ENCODE data around the gene ATP5IF1.

ATP5IF1 gene

GRCh38 chr1:28265577-28265976 lies 29.7 kb downstream of the ATP5IF1 start:
- DNase-seq (ENCODE audit: low read depth): no peak

DNA sequence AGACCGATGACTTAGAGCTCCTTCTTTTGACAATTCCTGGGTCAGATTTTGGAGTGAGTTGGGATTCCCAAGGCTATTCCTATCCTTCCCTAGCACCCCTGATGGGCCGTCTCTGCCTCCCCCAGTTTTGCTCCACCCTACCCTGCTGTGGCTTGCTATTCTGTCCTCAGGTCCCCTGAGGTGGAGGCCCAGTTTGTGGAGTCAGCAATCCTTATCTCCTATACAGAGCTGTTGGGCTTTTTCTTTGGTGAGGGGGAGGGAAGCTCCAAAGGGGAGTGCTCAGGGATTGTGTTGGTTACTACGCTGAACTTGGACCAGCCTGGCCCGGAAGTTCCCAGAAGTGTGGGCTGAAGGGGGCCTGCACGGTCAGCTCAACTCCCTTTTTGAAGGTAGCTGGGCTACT lies 31.0 kb downstream of the ATP5IF1 start:
- no peak for DNase-seq (ENCODE audit: low read depth)

GRCh38 chr1:28267633-28268032 lies 31.7 kb downstream of the ATP5IF1 start:
- no peak for DNase-seq (ENCODE audit: low read depth)

GRCh38 chr1:28269529-28269928 lies 33.6 kb downstream of the ATP5IF1 start:
- no peak for DNase-seq (ENCODE audit: low read depth)

DNA sequence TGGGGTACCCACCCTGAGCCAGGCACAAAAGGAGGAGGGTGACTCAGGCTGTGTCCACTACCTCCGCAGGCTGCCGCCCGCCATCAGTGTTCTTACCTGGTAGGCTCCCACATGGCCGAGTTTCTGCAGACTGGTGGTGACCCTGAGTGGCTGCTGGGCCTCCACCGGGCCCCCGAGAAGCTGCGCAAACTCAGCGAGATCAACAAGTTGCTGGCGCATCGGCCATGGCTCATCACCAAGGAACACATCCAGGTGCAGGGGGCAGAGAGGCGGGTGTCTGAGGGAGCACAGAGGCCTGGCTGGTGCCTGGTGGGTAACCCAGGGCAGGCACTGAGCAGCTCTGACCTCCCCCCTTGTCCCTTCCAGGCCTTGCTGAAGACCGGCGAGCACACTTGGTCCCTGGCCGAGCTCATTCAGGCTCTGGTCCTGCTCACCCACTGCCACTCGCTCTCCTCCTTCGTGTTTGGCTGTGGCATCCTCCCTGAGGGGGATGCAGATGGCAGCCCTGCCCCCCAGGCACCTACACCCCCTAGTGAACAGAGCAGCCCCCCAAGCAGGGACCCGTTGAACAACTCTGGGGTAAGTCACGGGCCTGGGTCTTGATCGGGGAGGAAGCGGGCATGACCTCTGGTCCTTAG lies 36.4 kb downstream of the ATP5IF1 start:
- DNase-seq (ENCODE audit: low read depth): no peak

- no peak for DNase-seq (ENCODE audit: low read depth)
Observed at GRCh38 chr1:28273216-28273860, 37.4 kb downstream of the ATP5IF1 start.

DNA sequence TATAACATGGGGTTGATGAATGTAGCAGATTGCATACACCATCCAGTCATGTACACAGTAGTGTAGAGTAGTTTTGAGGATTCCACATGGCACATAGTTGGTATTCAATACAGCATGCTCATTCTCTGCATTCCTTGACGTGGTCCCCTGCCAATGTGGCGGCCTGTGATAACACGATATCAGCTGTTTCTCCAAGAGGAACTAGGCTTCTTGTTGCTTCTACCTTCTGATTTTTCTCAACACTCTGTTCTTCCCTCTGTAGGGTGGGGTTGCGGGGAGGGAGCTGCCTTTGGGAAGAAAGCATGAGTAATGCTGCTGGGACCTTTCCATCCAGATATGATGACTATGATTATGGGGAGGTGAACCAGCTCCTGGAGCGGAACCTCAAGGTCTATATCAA lies 42.8 kb downstream of the ATP5IF1 start:
- DNase-seq (ENCODE audit: low read depth): no peak

DNA sequence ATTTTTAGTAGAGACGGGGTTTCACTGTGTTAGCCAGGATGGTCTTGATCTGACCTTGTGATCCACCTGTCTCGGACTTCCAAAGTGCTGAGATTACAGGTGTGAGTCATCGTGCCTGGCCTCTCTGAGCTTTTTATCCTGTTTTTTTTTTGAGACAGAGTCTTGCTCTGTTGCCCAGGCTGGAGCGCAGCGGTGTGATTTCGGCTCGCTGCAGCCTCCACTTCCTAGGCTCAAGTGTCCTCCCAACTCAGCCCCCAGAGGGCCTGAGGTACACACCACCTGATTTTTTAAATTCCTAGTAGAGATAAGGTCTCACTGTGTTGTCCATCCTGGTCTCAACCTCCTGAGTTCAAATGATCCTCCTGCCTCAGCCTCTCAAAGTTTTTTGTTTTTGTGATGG lies 43.8 kb downstream of the ATP5IF1 start:
- no peak for DNase-seq (ENCODE audit: low read depth)

DNA sequence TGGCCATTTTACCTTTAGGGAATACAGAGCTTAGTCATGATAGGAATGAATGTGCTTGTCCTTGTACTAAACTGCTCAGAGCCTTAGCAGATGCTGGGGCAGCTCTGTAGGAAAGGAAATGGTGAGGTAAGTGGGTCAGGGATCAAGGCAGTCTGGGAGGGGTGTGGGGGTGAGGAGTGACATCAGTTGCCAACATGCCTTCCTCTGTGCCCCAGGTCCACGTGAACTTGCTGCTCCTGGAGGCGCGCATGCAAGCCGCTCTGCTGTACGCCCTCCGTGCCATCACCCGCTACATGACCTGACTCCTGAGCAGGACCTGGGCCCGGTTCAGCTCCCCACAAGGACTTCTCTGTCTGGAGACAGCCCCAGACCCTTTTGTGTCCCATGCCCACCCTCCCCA lies 44.6 kb downstream of the ATP5IF1 start:
- no peak for DNase-seq (ENCODE audit: low read depth)

DNA sequence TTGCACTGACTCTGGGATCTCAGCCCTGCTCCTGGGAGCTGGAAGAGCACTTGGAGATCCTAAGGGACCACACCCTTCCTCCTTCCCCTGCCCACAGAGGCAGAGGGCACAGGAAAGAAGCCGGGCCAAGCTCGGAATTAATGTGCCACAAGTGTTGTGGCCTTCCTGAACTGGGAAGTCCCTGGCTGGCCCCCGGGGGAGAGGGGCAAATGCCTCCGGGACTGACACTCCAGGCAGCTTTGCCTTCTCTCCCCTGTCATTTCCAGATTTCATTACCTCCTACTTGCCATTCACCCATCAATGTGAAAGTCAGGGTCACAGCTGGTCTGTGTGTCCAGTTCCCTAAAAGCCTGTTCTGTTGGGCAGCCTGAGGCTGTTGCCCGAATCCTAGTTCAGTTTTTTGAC lies 45.1 kb downstream of the ATP5IF1 start:
- DNase-seq (ENCODE audit: low read depth): no peak

DNA sequence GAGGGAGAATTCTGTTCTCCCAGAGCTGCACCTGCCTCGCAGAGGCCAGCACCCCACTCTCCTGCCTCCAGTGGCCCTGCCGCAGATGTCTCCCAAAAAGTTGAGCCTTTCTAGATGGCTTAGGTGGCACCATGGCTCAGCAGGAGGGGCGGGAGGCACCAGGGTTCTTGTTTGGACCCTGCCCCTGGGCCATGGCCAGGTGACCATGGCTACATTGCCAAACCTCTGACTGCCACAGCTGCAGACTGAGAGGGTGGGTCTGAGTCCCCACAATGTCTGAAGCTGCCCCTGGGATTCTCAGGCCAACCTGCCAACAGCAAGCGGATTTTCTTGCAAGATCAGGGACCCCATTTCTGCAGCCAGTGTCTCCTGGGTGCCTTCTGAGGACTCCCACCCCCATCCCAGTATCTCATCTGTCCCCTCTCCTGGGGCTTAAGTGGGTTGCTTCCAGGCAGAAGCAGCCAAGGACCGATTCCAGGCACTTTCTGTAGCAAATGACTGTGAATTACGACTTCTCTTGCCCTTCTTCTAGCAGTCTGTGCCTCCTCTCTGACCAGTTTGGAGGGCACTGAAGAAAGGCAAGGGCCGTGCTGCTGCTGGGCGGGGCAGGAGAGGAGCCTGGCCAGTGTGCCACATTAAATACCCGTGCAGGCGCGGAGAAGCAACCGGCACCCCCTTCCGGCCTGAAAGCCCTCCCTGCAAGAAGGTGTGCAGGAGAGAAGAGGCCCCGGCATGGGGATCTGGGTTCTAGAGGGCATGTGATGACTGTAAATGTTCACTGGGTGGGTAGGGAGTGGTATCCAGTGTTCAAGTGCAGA lies 45.9 kb downstream of the ATP5IF1 start:
- DNase-seq (ENCODE audit: low read depth): no peak

GRCh38 chr1:28282426-28283407 lies 46.8 kb downstream of the ATP5IF1 start:
- DNase-seq (ENCODE audit: low read depth): no peak

GRCh38 chr1:28286111-28286510 lies 50.2 kb downstream of the ATP5IF1 start:
- no peak for DNase-seq (ENCODE audit: low read depth)

All from stimulated activated CD8-positive, alpha-beta memory T cell treated with anti-CD3 and anti-CD28 coated beads, Interleukin-15, amount 100 ng/mL, for 24 hours (primary cell).